CD8-positive, alpha-beta memory T cell (primary cell): ENCODE results near the gene TMEM87A. TPM values are rescaled to one million over a fixed set of nuclear protein-coding genes. Genes with fewer than 3 reads are reported as not detected.
A peak's percentile ranks its signal among the peaks of the same experiment; 100 is the strongest.

ENCODE experiments used
- CTCF ChIA-PET: fragments of 350-600 bp; sonication (Branson Sonifier 250); formaldehyde crosslinking; loops from one replicate; lab custom pipeline; 2021; ENCODE audit warnings: antibody characterized with exemption; lab: Charles Lee
- POLR2A ChIA-PET: fragments of 350-600 bp; sonication (Branson Sonifier 250); formaldehyde crosslinking; loops from one replicate; lab custom pipeline; 2021; ENCODE audit warnings: antibody characterized with exemption; lab: Charles Lee
- DNase-seq, 5 donors: peaks; one replicate each; pipeline versions ENCODE4 v3.0.0 to v3.0.0-alpha.2; 2020 to 2022; ENCODE audit warnings: mixed read lengths in 1 of 5
- H3K27ac ChIP-seq: one replicate; pipeline ENCODE4 v1.7.0; 2013; ENCODE audit warnings: low read depth, mild to moderate bottlenecking, low read length, moderate library complexity
- H3K27me3 ChIP-seq: 2 replicates; pipeline ENCODE4 v1.7.0; 2013; ENCODE audit warnings: low read length, mild to moderate bottlenecking; ENCODE audit not compliant: insufficient read depth, poor library complexity, severe bottlenecking
- H3K36me3 ChIP-seq: 2 replicates; pipeline ENCODE4 v1.7.0; 2013; ENCODE audit warnings: mild to moderate bottlenecking, low read length, moderate library complexity; ENCODE audit not compliant: insufficient read depth
- H3K4me1 ChIP-seq: 2 replicates; pipeline ENCODE4 v1.7.0; 2013; ENCODE audit warnings: mild to moderate bottlenecking, low read length, moderate library complexity; ENCODE audit not compliant: insufficient read depth
- H3K4me3 ChIP-seq: 2 replicates; pipeline ENCODE4 v1.7.0; 2013; ENCODE audit warnings: mild to moderate bottlenecking, low read length
- H3K9me3 ChIP-seq: 2 replicates; pipeline ENCODE4 v1.7.0; 2013; ENCODE audit warnings: mild to moderate bottlenecking, low read length
- H3K27ac Mint-ChIP-seq, 8 donors: one replicate each; pipeline ENCODE4 v1.8.0; 2020 to 2021; ENCODE audit warnings: mixed read lengths in 8 of 8, mild to moderate bottlenecking in 6 of 8, inconsistent platforms in 3 of 8, moderate library complexity in 3 of 8
- H3K27me3 Mint-ChIP-seq, 2 donors: one replicate each; pipeline ENCODE4 v1.8.0; 2020 to 2021; ENCODE audit warnings: mixed read lengths in 2 of 2, mild to moderate bottlenecking in 1 of 2, moderate library complexity in 1 of 2
- H3K36me3 Mint-ChIP-seq, 3 donors: one replicate each; pipeline ENCODE4 v1.8.0; 2020 to 2021; ENCODE audit warnings: mixed read lengths in 3 of 3, inconsistent platforms in 1 of 3, mild to moderate bottlenecking in 1 of 3
- H3K4me1 Mint-ChIP-seq, 3 donors: one replicate each; pipeline ENCODE4 v1.8.0; 2020 to 2021; ENCODE audit warnings: mixed read lengths in 3 of 3, inconsistent platforms in 1 of 3, mild to moderate bottlenecking in 1 of 3
- H3K4me3 Mint-ChIP-seq, 7 donors: one replicate each; pipeline ENCODE4 v1.8.0; 2020 to 2021; ENCODE audit warnings: mixed read lengths in 7 of 7, mild to moderate bottlenecking in 6 of 7, moderate library complexity in 4 of 7, inconsistent platforms in 2 of 7
- H3K9me3 Mint-ChIP-seq, 5 donors: one replicate each; pipeline ENCODE4 v1.8.0; 2020 to 2022; ENCODE audit warnings: mixed read lengths in 5 of 5, mild to moderate bottlenecking in 3 of 5, moderate library complexity in 2 of 5, inconsistent platforms in 1 of 5
- polyA plus RNA-seq: library from polyadenylated mRNA; unstranded; fragments of 300-500 nt; fragmentation: Illumina TruSeq; gene quantifications from one replicate; pipeline ENCODE4 v1.2.3, GENCODE V29; 2021
- total RNA-seq, 2 experiments: library from RNA; stranded (reverse); gene quantifications; one replicate each; pipeline ENCODE4 v1.2.3, GENCODE V29; 2021

Gene TMEM87A
- total and polyA plus RNA-seq, 3 experiments from 2014 or later = 44.6 to 66.3 (median 47.2) TPM

- POLR2A ChIA-PET = no interaction called here
- H3K4me3 ChIP-seq = no peak overlapping the region
- Mint-ChIP-seq H3K36me3 (peaks cover 0 to 81% (median 32%) of the 10 kb centered on the region in 3 donors), H3K27me3 (no peaks in the 10 kb centered on the region), H3K27ac (peak overlapping the region in 3 of 8 donors; percentile 1 to 48 (median 31)), H3K4me1 (peaks cover 0 to 3% (median 0%) of the 10 kb centered on the region in 3 donors), H3K4me3 (no peak overlapping the region), H3K9me3 (no peaks in the 10 kb centered on the region)
- H3K36me3 ChIP-seq = peaks cover 29% of the 10 kb centered on the region
- H3K4me1 ChIP-seq = no peaks in the 10 kb centered on the region
- no peak for DNase-seq
- H3K9me3 ChIP-seq = no peaks in the 10 kb centered on the region
- no peak overlapping the region for H3K27ac ChIP-seq
- CTCF ChIA-PET = no interaction called here
- no peaks in the 10 kb centered on the region for H3K27me3 ChIP-seq
These were observed 58.6 kb downstream of the TMEM87A start for GRCh38 chr15:42214600-42214999.

GRCh38 chr15:42213511-42213910 is 59.7 kb downstream of the TMEM87A start:
- Histone ChIP-seq H3K9me3 (no peaks in the 10 kb centered on the region), H3K36me3 (peaks cover 18% of the 10 kb centered on the region), H3K4me3 (no peak overlapping the region), H3K4me1 (peaks cover under 1% of the 10 kb centered on the region), H3K27me3 (no peaks in the 10 kb centered on the region), H3K27ac (no peak overlapping the region)
- Mint-ChIP-seq H3K9me3 (no peaks in the 10 kb centered on the region), H3K27ac (peak overlapping the region in 2 of 8 donors; percentile 64 to 67), H3K36me3 (peaks cover 0 to 70% (median 24%) of the 10 kb centered on the region in 3 donors), H3K4me3 (no peak overlapping the region), H3K4me1 (peaks cover 0 to 3% (median under 1%) of the 10 kb centered on the region in 3 donors), H3K27me3 (no peaks in the 10 kb centered on the region)
- no peak for DNase-seq
- ChIA-PET POLR2A (interaction anchor here (0.8 kb wide), 1 partner anchor 10 kb away, joined by 3 read pairs; no protein-coding TSS in a partner anchor), CTCF (no interaction called here)

GRCh38 chr15:42210696-42211095 is 62.5 kb downstream of the TMEM87A start:
- H3K27ac ChIP-seq = no peak overlapping the region
- no peak overlapping the region for H3K4me3 ChIP-seq
- Mint-ChIP-seq H3K27me3 (no peaks in the 10 kb centered on the region), H3K36me3 (peaks cover 0 to 58% (median 22%) of the 10 kb centered on the region in 3 donors), H3K27ac (no peak overlapping the region), H3K4me3 (no peak overlapping the region), H3K4me1 (peaks cover 24 to 27% (median 27%) of the 10 kb centered on the region in 3 donors), H3K9me3 (no peaks in the 10 kb centered on the region)
- no peaks in the 10 kb centered on the region for H3K27me3 ChIP-seq
- H3K36me3 ChIP-seq = peaks cover 11% of the 10 kb centered on the region
- peaks cover 22% of the 10 kb centered on the region for H3K4me1 ChIP-seq
- CTCF ChIA-PET = interaction anchor here (1.0 kb wide), 1 partner anchor 715 kb away, joined by 3 read pairs; no protein-coding TSS in a partner anchor
- H3K9me3 ChIP-seq = no peaks in the 10 kb centered on the region
- DNase-seq = no peak
- POLR2A ChIA-PET = interaction anchor here (0.7 kb wide), 1 partner anchor 280 kb away, joined by 4 read pairs; the partner anchor contains the start of gene ZNF106

GRCh38 chr15:42207674-42208579 is 65.3 kb downstream of the TMEM87A start, which contains the start of gene VPS39:
TSS of gene VPS39 (minus strand) at chr15:42208304. CDS start at chr15:42208153, 151 bp downstream.
- no peaks in the 10 kb centered on the region for H3K9me3 ChIP-seq
- H3K27me3 ChIP-seq = no peaks in the 10 kb centered on the region
- H3K27me3 Mint-ChIP-seq = no peaks in the 10 kb centered on the region
- peaks cover 0 to 40% (median 14%) of the 10 kb centered on the region in 3 donors for H3K36me3 Mint-ChIP-seq
- peak; percentile 73 to 88 (median 74) for DNase-seq
- POLR2A ChIA-PET = interaction anchor here (0.6 to 1.4 kb wide), 3 partner anchors 10 to 88 kb away, joined by 3 to 5 read pairs (median 5); partner anchors contain the start of genes GANC and TMEM87A
- peak within 1 kb of the TSS; percentile 95 for H3K4me3 ChIP-seq
- H3K27ac Mint-ChIP-seq = peak within 1 kb of the TSS; percentile 61 to 99 (median 96)
- peak within 1 kb of the TSS; percentile 92 for H3K27ac ChIP-seq
- peak within 1 kb of the TSS; percentile 95 to 98 (median 97) for H3K4me3 Mint-ChIP-seq
- peaks cover 8% of the 10 kb centered on the region for H3K36me3 ChIP-seq
- H3K4me1 ChIP-seq = peaks cover 28% of the 10 kb centered on the region
- H3K9me3 Mint-ChIP-seq = no peaks in the 10 kb centered on the region
- CTCF ChIA-PET = no interaction called here
- peaks cover 37 to 47% (median 46%) of the 10 kb centered on the region in 3 donors for H3K4me1 Mint-ChIP-seq

- POLR2A ChIA-PET = no interaction called here
These were observed 66.8 kb downstream of the TMEM87A start for GRCh38 chr15:42206406-42206805.

GRCh38 chr15:42203891-42204290 is 69.3 kb downstream of the TMEM87A start:
- Mint-ChIP-seq H3K27me3 (peaks cover 0 to 2% of the 10 kb centered on the region in 2 donors), H3K4me1 (peaks cover 55 to 81% (median 79%) of the 10 kb centered on the region in 3 donors), H3K4me3 (peak overlapping the region in 1 of 7 donors; percentile 60), H3K27ac (peak overlapping the region in 1 of 8 donors; percentile 31), H3K36me3 (peaks cover 0 to 42% (median 2%) of the 10 kb centered on the region in 3 donors), H3K9me3 (no peaks in the 10 kb centered on the region)
- ChIA-PET POLR2A (interaction anchor here (0.6 kb wide), 1 partner anchor 226 kb away, joined by 4 read pairs; no protein-coding TSS in a partner anchor), CTCF (no interaction called here)
- no peaks in the 10 kb centered on the region for H3K36me3 ChIP-seq
- H3K27ac ChIP-seq = no peak overlapping the region
- peaks cover 28% of the 10 kb centered on the region for H3K4me1 ChIP-seq
- no peak overlapping the region for H3K4me3 ChIP-seq
- no peaks in the 10 kb centered on the region for H3K27me3 ChIP-seq
- DNase-seq = no peak
- no peaks in the 10 kb centered on the region for H3K9me3 ChIP-seq

More at GRCh38 chr15:42206406-42206805, 66.8 kb downstream of the TMEM87A start:
- Histone ChIP-seq H3K9me3 (no peaks in the 10 kb centered on the region), H3K4me3 (no peak overlapping the region), H3K27me3 (no peaks in the 10 kb centered on the region), H3K4me1 (peaks cover 28% of the 10 kb centered on the region), H3K27ac (no peak overlapping the region), H3K36me3 (peaks cover 4% of the 10 kb centered on the region)
- no peaks in the 10 kb centered on the region for H3K27me3 Mint-ChIP-seq
- peaks cover 46 to 61% (median 59%) of the 10 kb centered on the region in 3 donors for H3K4me1 Mint-ChIP-seq
- no peak for DNase-seq
- peak overlapping the region; percentile 45 to 98 (median 96) for H3K4me3 Mint-ChIP-seq
- no peaks in the 10 kb centered on the region for H3K9me3 Mint-ChIP-seq
- H3K36me3 Mint-ChIP-seq = peaks cover 0 to 37% (median 6%) of the 10 kb centered on the region in 3 donors
- CTCF ChIA-PET = no interaction called here
- peak overlapping the region in 7 of 8 donors; percentile 3 to 97 (median 76) for H3K27ac Mint-ChIP-seq

- Histone ChIP-seq H3K36me3 (no peaks in the 10 kb centered on the region), H3K27me3 (no peaks in the 10 kb centered on the region), H3K9me3 (no peaks in the 10 kb centered on the region), H3K27ac (no peak overlapping the region), H3K4me1 (peaks cover 25% of the 10 kb centered on the region), H3K4me3 (no peak overlapping the region)
- Mint-ChIP-seq H3K36me3 (peaks cover 0 to 48% (median 2%) of the 10 kb centered on the region in 3 donors), H3K27ac (peak overlapping the region in 2 of 8 donors; percentile 34), H3K27me3 (peaks cover 0 to 2% of the 10 kb centered on the region in 2 donors), H3K4me3 (peak overlapping the region in 1 of 7 donors; percentile 72), H3K4me1 (peaks cover 50 to 76% (median 75%) of the 10 kb centered on the region in 3 donors), H3K9me3 (no peaks in the 10 kb centered on the region)
- ChIA-PET POLR2A (no interaction called here), CTCF (no interaction called here)
- no peak for DNase-seq
These were observed 70.6 kb downstream of the TMEM87A start for GRCh38 chr15:42202653-42203052.
